ENCODE data around the gene MMD. TPM values are rescaled to one million over a fixed set of nuclear protein-coding genes. Genes with fewer than 3 reads are reported as not detected.

MMD gene
- total and polyA plus RNA-seq, 2 of the 13 experiments (the other 11 are each of a cell fraction or from before 2014, with no cell fraction given): 121 to 225 TPM

GRCh38 chr17:55458978-55459377 is 37.3 kb upstream of the MMD start:
- in situ Hi-C loops (cut with HindIII; ENCODE audit: extremely low pct_ligation_motif_present, low pct_unique_long_range_greater_than_20kb): no loop called here
- ChIA-PET POLR2A (no interaction called here), CTCF (ENCODE audit: low intra/inter-chr PET ratio, low total read pairs) (no interaction called here)
- Histone ChIP-seq H3K36me3 (replicated peaks in 1 of 2; ENCODE audit: control insufficient read depth in 1 of 2, insufficient read depth in 2 of 2, low read length in 2 of 2) (no peaks in the 10 kb centered on the region), H2AFZ (ENCODE audit: low read length) (no peak overlapping the region), H3K9ac (ENCODE audit: insufficient read depth, low read depth, low read length) (no peak overlapping the region), H4K20me1 (ENCODE audit: insufficient read depth, low read length) (no peaks in the 10 kb centered on the region), H3K4me3 (replicated peaks in 1 of 3; ENCODE audit: insufficient read depth in 1 of 3, low read depth in 2 of 3, low read length in 3 of 3) (no peak overlapping the region), H3K4me2 (ENCODE audit: low read depth, low read length) (no peak overlapping the region), H3K27me3 (ENCODE audit: control insufficient read depth in 1 of 2, insufficient read depth in 2 of 2, low read length in 2 of 2) (no peaks in the 10 kb centered on the region), H3K79me2 (ENCODE audit: insufficient read depth, low read length) (no peaks in the 10 kb centered on the region), H3K27ac (ENCODE audit: extremely low read length, insufficient read depth, low read length) (no peak overlapping the region), H3K9me3 (ENCODE audit: low read length) (no peaks in the 10 kb centered on the region), H3K4me1 (ENCODE audit: insufficient read depth, low read length) (peaks cover 42% of the 10 kb centered on the region)
- FAIRE-seq (no peak), DNase-seq (ENCODE audit: low spot score) (no peak), ATAC-seq (no peak)
- intact Hi-C loops (cut with micrococcal nuclease; ENCODE audit: unreplicated experiment): loop anchor here (5.0 kb wide), 2 partner anchors 37 to 38 kb away; partner anchors contain the start of gene MMD
- TF ChIP-seq JUN (CRISPR knock-in tag; IDR thresholded peaks at IDR 0.05): no peak
- TF ChIP-seq RBM22 (optimal IDR thresholded peaks at IDR 0.05; ENCODE audit: low read length): no peak
- no peak for TF ChIP-seq SP140L (CRISPR knock-in tag; IDR thresholded peaks at IDR 0.05; ENCODE audit: borderline replicate concordance)
- TF ChIP-seq MTF2 (CRISPR knock-in tag; IDR thresholded peaks at IDR 0.05; ENCODE audit: borderline replicate concordance): no peak
- TF ChIP-seq ZSCAN31 (CRISPR knock-in tag; IDR thresholded peaks at IDR 0.05; ENCODE audit: low read depth): no peak
- TF ChIP-seq NKX3-1 (CRISPR knock-in tag; IDR thresholded peaks at IDR 0.05): no peak
- TF ChIP-seq SATB2 (CRISPR knock-in tag; IDR thresholded peaks at IDR 0.05): no peak
- TF ChIP-seq ZNF260 (CRISPR knock-in tag; IDR thresholded peaks at IDR 0.05; ENCODE audit: borderline replicate concordance, low read depth): no peak
- TF ChIP-seq TBX2 (CRISPR knock-in tag; IDR thresholded peaks at IDR 0.05; ENCODE audit: borderline replicate concordance): no peak
- TF ChIP-seq TEAD3 (CRISPR knock-in tag; optimal IDR thresholded peaks at IDR 0.05; ENCODE audit: borderline replicate concordance): no peak
- TF ChIP-seq TGIF2 (CRISPR knock-in tag; IDR thresholded peaks at IDR 0.05): no peak
- no peak for TF ChIP-seq NONO (IDR thresholded peaks at IDR 0.05)
- no peak for TF ChIP-seq NONO (CRISPR knock-in tag; conservative IDR thresholded peaks at IDR 0.05)
- no peak for TF ChIP-seq HOXA9 (CRISPR knock-in tag; IDR thresholded peaks at IDR 0.05; ENCODE audit: borderline replicate concordance)
- no peak for TF ChIP-seq ZNF335 (CRISPR knock-in tag; IDR thresholded peaks at IDR 0.05)
- no peak for TF ChIP-seq RARA (CRISPR knock-in tag; IDR thresholded peaks at IDR 0.05)
- TF ChIP-seq POGZ (CRISPR knock-in tag; IDR thresholded peaks at IDR 0.05): no peak
- no peak for TF ChIP-seq E2F5 (CRISPR knock-in tag; conservative IDR thresholded peaks at IDR 0.05)
- 83% methylated on average over 7 of the region's 7 CpGs for WGBS (ENCODE audit: low lambda C conversion rate)
- no TSS peak for BruUV-seq (replicated peaks)
